AG04450 (cell line): ENCODE results near the gene NEFH. TPM values are rescaled to one million over a fixed set of nuclear protein-coding genes. Genes with fewer than 3 reads are reported as not detected.

Experiments
- CTCF ChIA-PET: fragments of 300-600, 350-600 bp; formaldehyde crosslinking; extraction: SDS; loops from one replicate; lab custom pipeline; 2022; ENCODE audit warnings: antibody characterized with exemption, inconsistent platforms; lab: Charles Lee
- POLR2A ChIA-PET: fragments of 350-600 bp; formaldehyde crosslinking; extraction: SDS; loops from one replicate; lab custom pipeline; 2021; ENCODE audit warnings: antibody characterized with exemption, inconsistent platforms; lab: Yijun Ruan, JAX
- DNase-seq: peaks from one replicate; pipeline ENCODE4 v3.0.0-alpha.2; 2011; ENCODE audit warnings: low read depth, low spot score
- H3K27ac ChIP-seq: one replicate; pipeline ENCODE4 v1.5.1; 2012; ENCODE audit warnings: low read depth, low read length, control low read depth
- H3K27me3 ChIP-seq: one replicate; pipeline ENCODE4 v1.6.0; 2012; ENCODE audit warnings: low read length; ENCODE audit not compliant: control insufficient read depth, insufficient read depth
- H3K4me3 ChIP-seq: 2 replicates; pipeline ENCODE4 v1.5.1; 2011; ENCODE audit warnings: mild to moderate bottlenecking, low read depth, low read length, control low read depth
- H3K9me3 ChIP-seq: 2 replicates; pipeline ENCODE4 v1.5.1; 2012; ENCODE audit warnings: low read length; ENCODE audit not compliant: control insufficient read depth, insufficient read depth
- CTCF ChIP-seq: IDR thresholded peaks from 2 replicates; pipeline ENCODE4 v1.5.1; 2011; ENCODE audit warnings: low read depth, low read length, control low read depth, inconsistent platforms
- polyA plus RNA-seq: library from polyadenylated mRNA; depleted of rRNA; stranded (reverse); fragments of >200 nt; gene quantifications from 2 replicates; pipeline ENCODE4 v1.2.3, GENCODE V29; 2011; rRNA removed

The NEFH gene
- polyA plus RNA-seq, 1 experiment, result 2.0 TPM

- POLR2A ChIA-PET, result no interaction called here
- CTCF ChIA-PET, result interaction anchor here (2.4 kb wide), 1 partner anchor 23 kb away, joined by 10 read pairs; the partner anchor contains the start of gene THOC5
Observed at GRCh38 chr22:29531419-29531818, 51.4 kb downstream of the NEFH start.

GRCh38 chr22:29536411-29536810 is 56.4 kb downstream of the NEFH start:
- no peaks in the 10 kb centered on the region for H3K27me3 ChIP-seq
- no peak for DNase-seq
- H3K27ac ChIP-seq, result no peak overlapping the region
- TF ChIP-seq CTCF, result no peak
- POLR2A ChIA-PET, result no interaction called here
- no peak overlapping the region for H3K4me3 ChIP-seq
- no peaks in the 10 kb centered on the region for H3K9me3 ChIP-seq
- CTCF ChIA-PET, result no interaction called here

More at GRCh38 chr22:29531419-29531818, 51.4 kb downstream of the NEFH start:
- H3K4me3 ChIP-seq, result no peak overlapping the region
- no peak overlapping the region for H3K27ac ChIP-seq
- TF ChIP-seq CTCF, result no peak
- H3K27me3 ChIP-seq, result no peaks in the 10 kb centered on the region
- DNase-seq, result no peak
- H3K9me3 ChIP-seq, result no peaks in the 10 kb centered on the region

- no peaks in the 10 kb centered on the region for H3K9me3 ChIP-seq
- POLR2A ChIA-PET, result no interaction called here
- no peaks in the 10 kb centered on the region for H3K27me3 ChIP-seq
- DNase-seq, result no peak
- CTCF ChIA-PET, result no interaction called here
- H3K4me3 ChIP-seq, result no peak overlapping the region
- no peak overlapping the region for H3K27ac ChIP-seq
- TF ChIP-seq CTCF, result no peak
Observed at GRCh38 chr22:29539105-29539504, 59.1 kb downstream of the NEFH start.

Other genes starting within 250 kb of the NEFH start
- 9.9 and 13.8 TPM in 2 replicates for gene RHBDD3, start 212.2 kb upstream of the NEFH start, polyA plus RNA-seq
- 146 and 185 TPM in 2 replicates for gene EWSR1, start 211.9 kb upstream of the NEFH start, polyA plus RNA-seq
- 4.5 and 5.2 TPM in 2 replicates for gene GAS2L1, start 173.6 kb upstream of the NEFH start, polyA plus RNA-seq
- gene RASL10A, start 164.5 kb upstream of the NEFH start, polyA plus RNA-seq, result not detected in 2 replicates
- 54.1 and 63.7 TPM in 2 replicates for gene AP1B1, start 91.6 kb upstream of the NEFH start, polyA plus RNA-seq
- not detected in 2 replicates for gene RFPL1, start 41.6 kb upstream of the NEFH start, polyA plus RNA-seq
- gene THOC5, start 73.5 kb downstream of the NEFH start, polyA plus RNA-seq, result 92.0 and 93.7 TPM in 2 replicates
- gene NIPSNAP1, start 100.9 kb downstream of the NEFH start, polyA plus RNA-seq, result 84.4 and 89.5 TPM in 2 replicates
- gene NF2, start 123.4 kb downstream of the NEFH start, polyA plus RNA-seq, result 52.3 and 57.6 TPM in 2 replicates
- gene CABP7, start 239.8 kb downstream of the NEFH start, polyA plus RNA-seq, result 0.04 TPM in 1 of 2 replicates, not detected in the other